ENCODE data around the gene ABCA6.
"Not testable (repeated sequence)": the region's sequence is repeated elsewhere in the genome, so short reads cannot be mapped to it uniquely, and the experiment has no call there.

DNA sequence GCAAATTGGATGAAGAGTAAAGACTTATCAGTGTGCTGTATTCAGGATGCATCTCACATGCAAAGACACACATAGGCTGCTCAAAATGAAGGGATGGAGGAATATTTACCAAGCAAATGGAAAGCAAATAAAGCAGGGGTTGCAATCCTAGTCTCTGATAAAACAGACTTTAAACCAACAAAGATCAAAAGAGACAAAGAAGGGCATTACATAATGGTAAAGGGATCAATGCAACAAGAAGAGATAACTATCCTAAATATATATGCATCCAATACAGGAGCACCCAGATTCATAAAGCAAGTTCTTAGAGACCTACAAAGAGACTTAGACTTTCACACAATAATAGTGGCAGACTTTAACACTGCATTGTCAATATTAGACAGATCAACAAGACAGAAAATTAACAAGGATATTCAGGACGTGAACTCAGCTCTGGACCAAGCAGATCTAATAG lies 68.9 kb downstream of the ABCA6 start:
- TF ChIP-seq, protein P1, sequence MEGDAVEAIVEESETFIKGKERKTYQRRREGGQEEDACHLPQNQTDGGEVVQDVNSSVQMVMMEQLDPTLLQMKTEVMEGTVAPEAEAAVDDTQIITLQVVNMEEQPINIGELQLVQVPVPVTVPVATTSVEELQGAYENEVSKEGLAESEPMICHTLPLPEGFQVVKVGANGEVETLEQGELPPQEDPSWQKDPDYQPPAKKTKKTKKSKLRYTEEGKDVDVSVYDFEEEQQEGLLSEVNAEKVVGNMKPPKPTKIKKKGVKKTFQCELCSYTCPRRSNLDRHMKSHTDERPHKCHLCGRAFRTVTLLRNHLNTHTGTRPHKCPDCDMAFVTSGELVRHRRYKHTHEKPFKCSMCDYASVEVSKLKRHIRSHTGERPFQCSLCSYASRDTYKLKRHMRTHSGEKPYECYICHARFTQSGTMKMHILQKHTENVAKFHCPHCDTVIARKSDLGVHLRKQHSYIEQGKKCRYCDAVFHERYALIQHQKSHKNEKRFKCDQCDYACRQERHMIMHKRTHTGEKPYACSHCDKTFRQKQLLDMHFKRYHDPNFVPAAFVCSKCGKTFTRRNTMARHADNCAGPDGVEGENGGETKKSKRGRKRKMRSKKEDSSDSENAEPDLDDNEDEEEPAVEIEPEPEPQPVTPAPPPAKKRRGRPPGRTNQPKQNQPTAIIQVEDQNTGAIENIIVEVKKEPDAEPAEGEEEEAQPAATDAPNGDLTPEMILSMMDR (IDR thresholded peaks at IDR 0.05; ENCODE audit: low read length) = not testable (repeated sequence)
- TF ChIP-seq EZH2 (optimal IDR thresholded peaks at IDR 0.05; ENCODE audit: low read depth, low read length) = not testable (repeated sequence)
